Activated B cell treated with CpG ODN at 0.5 μM for 24 hours (primary cell): ENCODE results near the gene RNF26. TPM values are rescaled to one million over a fixed set of nuclear protein-coding genes. Genes with fewer than 3 reads are reported as not detected.

ENCODE experiments used
- ATAC-seq: fragments of 200-7000 bp; cut with Tn5 transposase; one replicate; pipeline ENCODE4 v1.10.0; 2021; ENCODE audit warnings: low read depth, mild to moderate bottlenecking, moderate library complexity
- CTCF ChIA-PET: fragments of 350-600 bp; sonication (Branson Sonifier 250); formaldehyde crosslinking; loops from one replicate; lab custom pipeline; 2021; ENCODE audit warnings: antibody characterized with exemption; lab: Charles Lee
- POLR2A ChIA-PET: fragments of 350-600 bp; sonication (Branson Sonifier 250); formaldehyde crosslinking; loops from one replicate; lab custom pipeline; 2021; ENCODE audit warnings: antibody characterized with exemption; lab: Charles Lee
- DNase-seq: peaks from one replicate; pipeline ENCODE4 v3.0.0; 2022
- H3K27ac Mint-ChIP-seq: one replicate; pipeline ENCODE4 v1.8.0; 2020; ENCODE audit warnings: mixed read lengths
- H3K27me3 Mint-ChIP-seq: one replicate; pipeline ENCODE4 v1.8.0; 2021; ENCODE audit warnings: mixed read lengths
- H3K36me3 Mint-ChIP-seq: one replicate; pipeline ENCODE4 v1.8.0; 2021; ENCODE audit warnings: low read depth, mixed read lengths
- H3K4me1 Mint-ChIP-seq: one replicate; pipeline ENCODE4 v1.8.0; 2021; ENCODE audit warnings: mixed read lengths
- H3K4me3 Mint-ChIP-seq: one replicate; pipeline ENCODE4 v1.8.0; 2020; ENCODE audit warnings: mild to moderate bottlenecking, mixed read lengths
- H3K9me3 Mint-ChIP-seq: one replicate; pipeline ENCODE4 v1.8.0; 2020; ENCODE audit warnings: mixed read lengths
- CTCF ChIP-seq: fragments of 200-600 bp; IDR thresholded peaks from one replicate; pipeline ENCODE4 v1.8.0; 2022; ENCODE audit warnings: antibody characterized with exemption, mild to moderate bottlenecking
- intact Hi-C: fragments of 100-400 bp; cut with micrococcal nuclease; formaldehyde crosslinking; loops from one replicate; pipeline ENCODE4 v1.15.1; 2024
- total RNA-seq: library from RNA; stranded (reverse); gene quantifications from 2 replicates; pipeline ENCODE4 v1.2.3, GENCODE V29; 2022

The RNF26 gene
- total RNA-seq, 1 donor from 2014 or later: 21.2 TPM

- Mint-ChIP-seq H3K36me3 (no peaks in the 10 kb centered on the region), H3K4me1 (peaks cover 15% of the 10 kb centered on the region), H3K27me3 (peaks cover 32% of the 10 kb centered on the region), H3K4me3 (no peak overlapping the region), H3K27ac (no peak overlapping the region), H3K9me3 (no peaks in the 10 kb centered on the region)
- ATAC-seq (no peak), DNase-seq (no peak)
- TF ChIP-seq CTCF: no peak
- intact Hi-C loops: no loop called here
- ChIA-PET POLR2A (no interaction called here), CTCF (no interaction called here)
These were observed 25.3 kb downstream of the RNF26 start for GRCh38 chr11:119359365-119360214.

GRCh38 chr11:119361056-119361787, 26.9 kb downstream of the RNF26 start:
- POLR2A ChIA-PET: interaction anchor here (0.7 kb wide), 1 partner anchor 614 kb away, joined by 3 read pairs; no protein-coding TSS in a partner anchor
- Mint-ChIP-seq H3K9me3 (no peaks in the 10 kb centered on the region), H3K4me1 (peaks cover 15% of the 10 kb centered on the region), H3K4me3 (no peak overlapping the region), H3K27me3 (peaks cover 35% of the 10 kb centered on the region), H3K27ac (no peak overlapping the region), H3K36me3 (no peaks in the 10 kb centered on the region)
- CTCF ChIA-PET: interaction anchor here (1.0 to 1.2 kb wide), 3 partner anchors 9 to 113 kb away, joined by 3 to 4 read pairs (median 3); no protein-coding TSS in a partner anchor
- DNase-seq (no peak), ATAC-seq (no peak)
- no peak for TF ChIP-seq CTCF
- intact Hi-C loops: no loop called here

- Mint-ChIP-seq H3K4me1 (peaks cover 10% of the 10 kb centered on the region), H3K27me3 (peaks cover 40% of the 10 kb centered on the region), H3K9me3 (no peaks in the 10 kb centered on the region), H3K27ac (no peak overlapping the region), H3K4me3 (no peak overlapping the region), H3K36me3 (no peaks in the 10 kb centered on the region)
- intact Hi-C loops: no loop called here
- ChIA-PET CTCF (interaction anchor here (1.2 kb wide), 2 partner anchors 13 to 112 kb away, joined by 3 to 4 read pairs; no protein-coding TSS in a partner anchor), POLR2A (no interaction called here)
- ATAC-seq (no peak), DNase-seq (no peak)
- TF ChIP-seq CTCF: no peak
These were observed 27.8 kb downstream of the RNF26 start for GRCh38 chr11:119361941-119362725.

GRCh38 chr11:119362741-119363080, 28.4 kb downstream of the RNF26 start:
- H3K27ac Mint-ChIP-seq: no peak overlapping the region
- H3K27me3 Mint-ChIP-seq: peaks cover 40% of the 10 kb centered on the region
- ATAC-seq: no peak
- intact Hi-C loops: no loop called here
- no peaks in the 10 kb centered on the region for H3K9me3 Mint-ChIP-seq
- no peak overlapping the region for H3K4me3 Mint-ChIP-seq
- no peak for DNase-seq
- no peaks in the 10 kb centered on the region for H3K36me3 Mint-ChIP-seq
- no peak for TF ChIP-seq CTCF
- peaks cover 10% of the 10 kb centered on the region for H3K4me1 Mint-ChIP-seq
- POLR2A ChIA-PET: no interaction called here
- CTCF ChIA-PET: no interaction called here
